Measurements from ENCODE around the gene BPIFB2. TPM values are rescaled to one million over a fixed set of nuclear protein-coding genes. Genes with fewer than 3 reads are reported as not detected.

The BPIFB2 gene
- total RNA-seq, 1 experiment from 2014 or later = not detected

GRCh38 chr20:32990426-32990825 is 17.1 kb upstream of the BPIFB2 start:
- intact Hi-C loops (cut with micrococcal nuclease; ENCODE audit: unreplicated experiment) = no loop called here
- ATAC-seq (no peak), DNase-seq (ENCODE audit: low read depth, low spot score) (no peak)
- peaks cover 1% of the 10 kb centered on the region; the same call in 1 of the 2 replicates for H3K9me3 ChIP-seq (ENCODE audit: control insufficient read depth, insufficient read depth, low read depth, low read length)
- H3K27ac ChIP-seq (ENCODE audit: low read length) = no peak overlapping the region
- no TSS peak for BruUV-seq (replicated peaks)
- H3K27me3 ChIP-seq (ENCODE audit: control insufficient read depth, insufficient read depth, low read length) = no peaks in the 10 kb centered on the region
- H3K4me3 ChIP-seq (ENCODE audit: low read depth in 2 of 2, low read length in 2 of 2) = no peak overlapping the region
- in situ Hi-C loops (cut with HindIII; ENCODE audit: low pct_unique_long_range_greater_than_20kb, low sequenced_read_pairs) = no loop called here
- CTCF ChIA-PET = no interaction called here
- no peaks in the 10 kb centered on the region for H3K36me3 ChIP-seq (ENCODE audit: control insufficient read depth, insufficient read depth, low read length)
- POLR2A ChIA-PET = interaction anchor here (1.1 kb wide), 1 partner anchor 87 kb away, joined by 3 read pairs; no protein-coding TSS in a partner anchor
- H3K4me1 ChIP-seq (ENCODE audit: control insufficient read depth, insufficient read depth, low read length) = no peaks in the 10 kb centered on the region
- TF ChIP-seq POLR2AphosphoS5 (IDR thresholded peaks at IDR 0.05; ENCODE audit: low read depth, low read length) (no peak), CTCF (IDR thresholded peaks at IDR 0.05) (no peak), TCF7L2 (IDR thresholded peaks at IDR 0.05; ENCODE audit: low read depth, low read length) (no peak), SIN3A (IDR thresholded peaks at IDR 0.05; ENCODE audit: borderline replicate concordance, insufficient read depth, low read depth, low read length) (no peak), REST (IDR thresholded peaks at IDR 0.05; ENCODE audit: insufficient read depth in 1 of 2, low read depth in 2 of 2, low read length in 1 of 2) (no peak)

GRCh38 chr20:32991383-32991782 is 16.1 kb upstream of the BPIFB2 start:
- no peak overlapping the region for H3K4me3 ChIP-seq (ENCODE audit: low read depth in 2 of 2, low read length in 2 of 2)
- H3K9me3 ChIP-seq (ENCODE audit: control insufficient read depth, insufficient read depth, low read depth, low read length) = peaks cover 4% of the 10 kb centered on the region; the same call in 1 of the 2 replicates
- no peaks in the 10 kb centered on the region for H3K4me1 ChIP-seq (ENCODE audit: control insufficient read depth, insufficient read depth, low read length)
- H3K27ac ChIP-seq (ENCODE audit: low read length) = no peak overlapping the region
- no peaks in the 10 kb centered on the region for H3K36me3 ChIP-seq (ENCODE audit: control insufficient read depth, insufficient read depth, low read length)
- POLR2A ChIA-PET = interaction anchor here (1.1 kb wide), 1 partner anchor 86 kb away, joined by 3 read pairs; no protein-coding TSS in a partner anchor
- ATAC-seq (no peak), DNase-seq (ENCODE audit: low read depth, low spot score) (no peak)
- TF ChIP-seq POLR2AphosphoS5 (IDR thresholded peaks at IDR 0.05; ENCODE audit: low read depth, low read length) (no peak), SIN3A (IDR thresholded peaks at IDR 0.05; ENCODE audit: borderline replicate concordance, insufficient read depth, low read depth, low read length) (no peak), CTCF (IDR thresholded peaks at IDR 0.05) (no peak), TCF7L2 (IDR thresholded peaks at IDR 0.05; ENCODE audit: low read depth, low read length) (no peak), REST (IDR thresholded peaks at IDR 0.05; ENCODE audit: insufficient read depth in 1 of 2, low read depth in 2 of 2, low read length in 1 of 2) (no peak)
- intact Hi-C loops (cut with micrococcal nuclease; ENCODE audit: unreplicated experiment) (no loop called here), in situ Hi-C loops (cut with HindIII; ENCODE audit: low pct_unique_long_range_greater_than_20kb, low sequenced_read_pairs) (no loop called here)
- no TSS peak for BruUV-seq (replicated peaks)
- no peaks in the 10 kb centered on the region for H3K27me3 ChIP-seq (ENCODE audit: control insufficient read depth, insufficient read depth, low read length)
- CTCF ChIA-PET = no interaction called here

All from Panc1 (cell line).